Measurements from ENCODE around the gene WNT3A. TPM values are rescaled to one million over a fixed set of nuclear protein-coding genes. Genes with fewer than 3 reads are reported as not detected.
"Not testable (repeated sequence)": the region's sequence is repeated elsewhere in the genome, so short reads cannot be mapped to it uniquely, and the experiment has no call there.

Gene WNT3A
- total RNA-seq, 1 experiment from 2014 or later = not detected

DNA sequence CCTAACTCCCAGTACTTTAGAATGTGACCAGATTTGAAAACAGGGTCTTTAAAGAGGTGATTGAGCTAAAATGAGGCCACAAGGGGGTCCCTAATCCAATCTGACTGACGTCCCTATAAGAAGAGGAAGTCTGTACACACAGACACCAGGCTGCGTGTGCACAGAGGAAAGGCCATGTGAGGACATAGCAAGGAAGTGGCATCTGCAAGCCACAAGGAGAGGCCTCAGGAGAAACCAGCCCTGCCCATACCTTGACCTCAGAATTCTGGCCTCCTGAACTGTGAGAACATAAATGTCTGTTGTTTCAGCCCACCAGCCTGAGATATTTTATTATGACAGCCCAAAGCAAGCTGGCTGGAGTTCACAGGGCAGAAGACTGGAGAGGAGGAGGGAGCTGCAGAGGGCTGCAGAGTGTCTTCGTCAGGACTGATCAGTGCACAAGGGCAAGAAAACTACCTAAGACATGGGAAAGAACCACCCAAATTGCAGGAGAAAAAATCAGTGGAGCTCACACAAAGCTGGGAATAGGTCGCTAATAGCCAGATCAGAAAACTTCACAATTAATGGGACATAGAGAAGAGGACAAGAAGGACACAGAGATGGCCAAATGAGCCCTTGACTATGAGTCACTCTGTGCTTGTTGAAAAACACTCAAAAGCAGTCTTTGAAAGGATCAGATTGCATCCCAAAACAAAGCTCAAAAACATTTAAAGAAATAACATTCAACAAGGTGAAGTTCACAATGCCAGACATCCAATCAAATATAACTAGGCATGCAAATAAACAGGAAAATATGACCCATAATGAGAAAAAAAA, 44.9 kb upstream of the WNT3A start:
- Histone ChIP-seq H3K27ac (ENCODE audit: low read depth, low read length, poor library complexity, severe bottlenecking) (no peak overlapping the region), H3K4me3 (ENCODE audit: low read depth, low read length, poor library complexity, severe bottlenecking) (no peak overlapping the region), H3K9me3 (ENCODE audit: low read depth, low read length, poor library complexity, severe bottlenecking) (no peaks in the 10 kb centered on the region), H3K27me3 (replicated peaks; ENCODE audit: insufficient read depth, low read depth, low read length, poor library complexity) (peaks cover 24% of the 10 kb centered on the region), H3K36me3 (ENCODE audit: insufficient read depth, low read length, poor library complexity, severe bottlenecking) (no peaks in the 10 kb centered on the region), H3K4me1 (ENCODE audit: insufficient read depth, low read length, poor library complexity, severe bottlenecking) (no peaks in the 10 kb centered on the region)
- TF ChIP-seq, protein P1, sequence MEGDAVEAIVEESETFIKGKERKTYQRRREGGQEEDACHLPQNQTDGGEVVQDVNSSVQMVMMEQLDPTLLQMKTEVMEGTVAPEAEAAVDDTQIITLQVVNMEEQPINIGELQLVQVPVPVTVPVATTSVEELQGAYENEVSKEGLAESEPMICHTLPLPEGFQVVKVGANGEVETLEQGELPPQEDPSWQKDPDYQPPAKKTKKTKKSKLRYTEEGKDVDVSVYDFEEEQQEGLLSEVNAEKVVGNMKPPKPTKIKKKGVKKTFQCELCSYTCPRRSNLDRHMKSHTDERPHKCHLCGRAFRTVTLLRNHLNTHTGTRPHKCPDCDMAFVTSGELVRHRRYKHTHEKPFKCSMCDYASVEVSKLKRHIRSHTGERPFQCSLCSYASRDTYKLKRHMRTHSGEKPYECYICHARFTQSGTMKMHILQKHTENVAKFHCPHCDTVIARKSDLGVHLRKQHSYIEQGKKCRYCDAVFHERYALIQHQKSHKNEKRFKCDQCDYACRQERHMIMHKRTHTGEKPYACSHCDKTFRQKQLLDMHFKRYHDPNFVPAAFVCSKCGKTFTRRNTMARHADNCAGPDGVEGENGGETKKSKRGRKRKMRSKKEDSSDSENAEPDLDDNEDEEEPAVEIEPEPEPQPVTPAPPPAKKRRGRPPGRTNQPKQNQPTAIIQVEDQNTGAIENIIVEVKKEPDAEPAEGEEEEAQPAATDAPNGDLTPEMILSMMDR (conservative IDR thresholded peaks at IDR 0.05; ENCODE audit: low read depth, low read length) = no peak
- TF ChIP-seq EZH2 (IDR thresholded peaks at IDR 0.05; ENCODE audit: borderline replicate concordance, low read depth, low read length, poor library complexity, severe bottlenecking) = no peak
- intact Hi-C loops (cut with micrococcal nuclease; ENCODE audit: unreplicated experiment) = no loop called here
- ChIA-PET POLR2A (ENCODE audit: low non-redundant PET) (no interaction called here), CTCF (no interaction called here)
- BruUV-seq (replicated peaks) = no TSS peak
- no peak for DNase-seq (ENCODE audit: low spot score)

DNA sequence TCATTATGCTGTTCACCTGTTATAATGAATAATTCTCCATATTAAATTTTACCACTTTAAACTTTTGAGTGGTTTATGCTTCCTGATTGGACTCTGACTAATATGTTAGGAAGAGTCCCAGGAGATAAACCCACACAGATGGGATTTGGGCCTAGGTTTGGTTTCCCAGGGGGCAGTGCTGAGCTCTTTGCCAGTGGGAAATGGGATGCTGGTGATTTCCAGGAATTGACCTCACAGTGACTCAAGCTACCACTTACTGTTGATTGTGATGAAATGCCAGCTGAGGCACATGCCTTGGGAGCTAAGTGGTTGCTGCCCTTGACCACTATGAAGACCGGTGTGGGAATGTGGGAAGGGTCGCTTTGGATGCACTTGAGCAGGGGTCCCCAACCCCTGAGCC, 40.1 kb upstream of the WNT3A start:
- DNase-seq (ENCODE audit: low spot score); H3K4me3 ChIP-seq (ENCODE audit: low read depth, low read length, poor library complexity, severe bottlenecking); POLR2A ChIA-PET (ENCODE audit: low non-redundant PET); H3K27ac ChIP-seq (ENCODE audit: low read depth, low read length, poor library complexity, severe bottlenecking); H3K9me3 ChIP-seq (ENCODE audit: low read depth, low read length, poor library complexity, severe bottlenecking); BruUV-seq (replicated peaks); H3K4me1 ChIP-seq (ENCODE audit: insufficient read depth, low read length, poor library complexity, severe bottlenecking); CTCF ChIA-PET; intact Hi-C loops (cut with micrococcal nuclease; ENCODE audit: unreplicated experiment); H3K27me3 ChIP-seq (replicated peaks; ENCODE audit: insufficient read depth, low read depth, low read length, poor library complexity); H3K36me3 ChIP-seq (ENCODE audit: insufficient read depth, low read length, poor library complexity, severe bottlenecking): not testable (repeated sequence)

DNA sequence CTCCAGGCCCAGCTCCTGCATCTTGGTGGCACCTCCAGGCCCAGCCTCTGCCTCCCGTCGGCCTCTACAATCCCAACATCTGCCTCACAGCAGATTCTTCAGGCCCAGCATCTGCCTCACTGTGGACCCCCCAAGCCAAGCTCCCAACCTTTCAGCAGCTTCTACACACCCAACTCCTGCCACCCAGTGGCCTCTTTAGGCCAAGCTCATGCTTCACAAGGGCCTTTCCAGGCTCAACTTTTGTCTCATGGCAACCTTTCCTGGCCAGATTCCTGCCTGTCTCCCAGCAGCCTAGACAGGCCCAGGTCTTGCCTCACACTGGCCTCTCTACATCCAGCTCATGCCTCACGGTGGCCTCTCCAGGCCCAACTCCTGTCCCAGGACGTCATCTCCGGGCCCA, 39.0 kb upstream of the WNT3A start:
- DNase-seq (ENCODE audit: low spot score); BruUV-seq (replicated peaks); CTCF ChIA-PET; H3K27ac ChIP-seq (ENCODE audit: low read depth, low read length, poor library complexity, severe bottlenecking); intact Hi-C loops (cut with micrococcal nuclease; ENCODE audit: unreplicated experiment); H3K9me3 ChIP-seq (ENCODE audit: low read depth, low read length, poor library complexity, severe bottlenecking); H3K4me1 ChIP-seq (ENCODE audit: insufficient read depth, low read length, poor library complexity, severe bottlenecking); H3K36me3 ChIP-seq (ENCODE audit: insufficient read depth, low read length, poor library complexity, severe bottlenecking); H3K4me3 ChIP-seq (ENCODE audit: low read depth, low read length, poor library complexity, severe bottlenecking); H3K27me3 ChIP-seq (replicated peaks; ENCODE audit: insufficient read depth, low read depth, low read length, poor library complexity); POLR2A ChIA-PET (ENCODE audit: low non-redundant PET): not testable (repeated sequence)
- TF ChIP-seq, protein P1 (conservative IDR thresholded peaks at IDR 0.05; ENCODE audit: low read depth, low read length) = 0 out of 2 replicates have a peak, but pooled peaks have one; percentile 24

- intact Hi-C loops (cut with micrococcal nuclease; ENCODE audit: unreplicated experiment); H3K27ac ChIP-seq (ENCODE audit: low read depth, low read length, poor library complexity, severe bottlenecking); H3K36me3 ChIP-seq (ENCODE audit: insufficient read depth, low read length, poor library complexity, severe bottlenecking); H3K27me3 ChIP-seq (replicated peaks; ENCODE audit: insufficient read depth, low read depth, low read length, poor library complexity); POLR2A ChIA-PET (ENCODE audit: low non-redundant PET); CTCF ChIA-PET; H3K9me3 ChIP-seq (ENCODE audit: low read depth, low read length, poor library complexity, severe bottlenecking); H3K4me1 ChIP-seq (ENCODE audit: insufficient read depth, low read length, poor library complexity, severe bottlenecking); H3K4me3 ChIP-seq (ENCODE audit: low read depth, low read length, poor library complexity, severe bottlenecking); DNase-seq (ENCODE audit: low spot score); BruUV-seq (replicated peaks): not testable (repeated sequence)
Observed at GRCh38 chr1:227970076-227970995, 36.5 kb upstream of the WNT3A start.

DNA sequence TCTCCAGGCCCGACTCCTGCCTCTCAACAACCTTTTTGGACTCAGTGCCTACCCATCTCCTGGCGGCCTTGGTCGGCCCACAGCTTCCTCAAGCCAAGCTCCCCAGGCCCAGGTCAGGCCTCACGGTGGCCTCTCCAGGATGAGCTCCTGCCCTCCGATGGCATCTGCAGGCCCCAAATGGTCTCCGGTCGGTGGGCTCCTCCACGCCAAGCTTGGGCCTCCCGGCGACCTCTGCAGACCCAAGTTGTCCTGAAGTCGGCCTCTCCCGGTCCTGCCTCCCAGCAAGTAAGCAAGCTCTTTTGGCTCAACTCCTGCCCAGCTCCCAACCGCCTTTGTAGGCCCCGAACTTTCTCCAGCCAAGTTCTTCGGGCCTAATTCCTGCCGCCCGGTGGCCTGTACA, 35.6 kb upstream of the WNT3A start:
- H3K4me3 ChIP-seq (ENCODE audit: low read depth, low read length, poor library complexity, severe bottlenecking); H3K4me1 ChIP-seq (ENCODE audit: insufficient read depth, low read length, poor library complexity, severe bottlenecking); H3K36me3 ChIP-seq (ENCODE audit: insufficient read depth, low read length, poor library complexity, severe bottlenecking); intact Hi-C loops (cut with micrococcal nuclease; ENCODE audit: unreplicated experiment); POLR2A ChIA-PET (ENCODE audit: low non-redundant PET); H3K27ac ChIP-seq (ENCODE audit: low read depth, low read length, poor library complexity, severe bottlenecking); DNase-seq (ENCODE audit: low spot score); BruUV-seq (replicated peaks); H3K9me3 ChIP-seq (ENCODE audit: low read depth, low read length, poor library complexity, severe bottlenecking); H3K27me3 ChIP-seq (replicated peaks; ENCODE audit: insufficient read depth, low read depth, low read length, poor library complexity); CTCF ChIA-PET: not testable (repeated sequence)
